ENCODE results near the gene NHEJ1.

The NHEJ1 gene

DNA sequence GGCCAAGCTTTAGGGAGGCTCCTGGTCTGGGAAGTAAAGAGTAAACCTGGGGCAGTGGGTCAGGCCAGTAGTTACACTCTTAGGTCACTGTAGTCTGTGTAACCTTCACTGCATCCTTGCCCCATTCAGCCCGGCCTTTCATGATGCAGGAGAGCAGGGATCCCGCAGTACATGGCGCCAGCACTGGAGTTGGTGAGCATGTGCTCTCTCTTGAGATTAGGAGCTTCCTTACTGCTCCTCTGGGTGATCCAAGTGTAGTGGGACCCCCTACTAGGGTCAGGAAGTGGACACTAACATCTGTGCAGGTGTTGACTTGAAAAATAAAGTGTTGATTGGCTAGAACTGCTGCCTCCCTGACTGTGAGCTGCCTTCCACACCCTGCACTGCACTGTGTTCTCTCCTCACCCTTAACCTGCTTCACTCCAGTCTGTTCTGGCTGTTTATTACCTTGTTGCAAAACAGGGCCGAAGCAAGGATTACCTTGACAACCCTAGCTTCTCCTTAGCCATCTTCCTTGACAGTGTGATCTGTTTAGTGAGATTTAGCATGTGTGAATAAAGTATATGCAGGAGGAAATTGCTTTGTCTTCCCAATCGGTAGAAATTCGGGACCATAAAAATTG, 22.6 kb upstream of the NHEJ1 start:
- in situ Hi-C loops (cut with MboI; ENCODE audit: low sequenced_read_pairs), result no loop called here

DNA sequence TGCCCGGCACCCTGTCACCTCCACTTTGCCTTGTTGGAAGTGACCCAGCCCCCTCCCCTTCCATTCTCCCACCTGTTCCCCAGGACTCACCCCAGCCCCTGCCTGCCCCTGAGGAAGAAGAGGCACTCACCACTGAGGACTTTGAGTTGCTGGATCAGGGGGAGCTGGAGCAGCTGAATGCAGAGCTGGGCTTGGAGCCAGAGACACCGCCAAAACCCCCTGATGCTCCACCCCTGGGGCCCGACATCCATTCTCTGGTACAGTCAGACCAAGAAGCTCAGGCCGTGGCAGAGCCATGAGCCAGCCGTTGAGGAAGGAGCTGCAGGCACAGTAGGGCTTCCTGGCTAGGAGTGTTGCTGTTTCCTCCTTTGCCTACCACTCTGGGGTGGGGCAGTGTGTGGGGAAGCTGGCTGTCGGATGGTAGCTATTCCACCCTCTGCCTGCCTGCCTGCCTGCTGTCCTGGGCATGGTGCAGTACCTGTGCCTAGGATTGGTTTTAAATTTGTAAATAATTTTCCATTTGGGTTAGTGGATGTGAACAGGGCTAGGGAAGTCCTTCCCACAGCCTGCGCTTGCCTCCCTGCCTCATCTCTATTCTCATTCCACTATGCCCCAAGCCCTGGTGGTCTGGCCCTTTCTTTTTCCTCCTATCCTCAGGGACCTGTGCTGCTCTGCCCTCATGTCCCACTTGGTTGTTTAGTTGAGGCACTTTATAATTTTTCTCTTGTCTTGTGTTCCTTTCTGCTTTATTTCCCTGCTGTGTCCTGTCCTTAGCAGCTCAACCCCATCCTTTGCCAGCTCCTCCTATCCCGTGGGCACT, 21.9 kb upstream of the NHEJ1 start:
- in situ Hi-C loops (cut with MboI; ENCODE audit: low sequenced_read_pairs), result no loop called here

DNA sequence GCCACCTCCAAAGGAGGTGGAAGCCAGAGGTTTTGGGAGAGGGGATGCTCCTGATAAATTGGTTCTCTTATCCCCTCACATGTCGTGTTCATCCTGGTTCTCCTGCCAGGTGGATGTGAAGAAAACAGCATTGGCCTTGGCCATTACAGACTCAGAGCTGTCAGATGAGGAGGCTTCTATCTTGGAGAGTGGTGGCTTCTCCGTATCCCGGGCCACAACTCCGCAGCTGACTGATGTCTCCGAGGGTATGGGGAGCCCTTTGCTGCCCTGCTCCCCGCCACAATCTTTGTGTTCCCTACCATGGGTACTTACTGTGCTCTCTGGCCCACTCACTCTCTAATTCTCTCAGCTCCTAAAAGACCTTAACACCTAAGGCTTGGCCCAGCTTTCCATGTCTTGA, 20.9 kb upstream of the NHEJ1 start:
- in situ Hi-C loops (cut with MboI; ENCODE audit: low sequenced_read_pairs), result no loop called here

DNA sequence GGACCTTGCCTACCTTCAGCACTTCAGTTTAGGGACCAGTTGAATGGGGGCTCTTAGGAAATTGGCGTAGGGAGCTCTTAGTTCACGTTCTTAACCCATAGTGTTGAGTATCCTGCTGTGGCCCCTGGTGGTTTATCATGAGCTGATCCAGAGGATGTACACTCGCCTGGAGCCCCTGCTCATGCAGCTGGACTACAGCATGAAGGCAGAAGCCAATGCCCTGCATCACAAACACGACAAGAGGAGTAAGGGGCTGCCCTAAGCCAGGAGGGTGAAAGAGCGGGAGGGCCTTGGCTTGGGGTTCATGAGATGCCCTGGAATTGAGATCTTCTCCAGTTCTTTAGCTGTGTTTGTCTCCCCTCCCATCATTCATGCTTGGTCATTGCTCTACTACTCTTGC, 20.3 kb upstream of the NHEJ1 start:
- in situ Hi-C loops (cut with MboI; ENCODE audit: low sequenced_read_pairs), result no loop called here

DNA sequence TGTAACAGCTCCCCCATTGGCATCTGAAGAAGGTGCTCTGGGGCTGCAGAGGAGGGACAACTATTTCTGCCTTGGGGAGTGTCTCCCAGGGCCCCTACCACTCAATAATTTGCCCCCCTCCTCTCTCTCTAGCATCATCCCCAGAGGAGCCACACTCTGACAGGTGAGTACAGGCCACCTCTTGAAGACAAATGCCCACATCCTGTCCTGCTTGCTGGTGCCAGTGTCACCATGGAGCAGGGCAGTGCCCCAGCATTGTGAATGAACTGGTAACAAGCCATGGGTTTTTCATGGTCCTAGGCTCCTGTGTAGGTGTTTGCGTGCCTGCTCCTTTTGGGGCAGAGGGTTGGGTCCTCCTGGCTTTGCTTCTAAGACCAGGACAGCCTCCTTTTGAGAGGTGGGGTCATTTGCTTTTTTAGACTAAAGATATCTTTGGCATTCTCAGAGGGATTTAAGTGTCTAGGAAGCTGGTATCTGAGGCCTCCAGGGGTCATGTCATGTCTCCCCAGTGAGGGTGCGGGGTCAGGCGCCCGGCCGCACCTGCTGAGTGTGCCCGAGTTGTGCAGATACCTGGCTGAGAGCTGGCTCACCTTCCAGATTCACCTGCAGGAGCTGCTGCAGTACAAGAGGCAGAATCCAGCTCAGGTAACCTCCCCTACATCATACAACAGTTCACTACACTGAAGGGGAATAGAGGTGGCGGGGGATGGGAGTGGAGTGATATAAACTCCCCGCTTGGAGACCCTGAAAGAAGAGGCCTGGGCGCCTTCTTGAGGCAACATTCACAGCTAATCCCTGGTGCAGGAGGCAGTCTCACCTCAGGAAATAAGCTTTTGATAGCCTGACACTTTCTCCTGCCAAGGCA, 19.2 kb upstream of the NHEJ1 start:
- in situ Hi-C loops (cut with MboI; ENCODE audit: low sequenced_read_pairs), result loop anchor here (10.0 kb wide), 1 partner anchor 115 kb away; no protein-coding TSS in a partner anchor

DNA sequence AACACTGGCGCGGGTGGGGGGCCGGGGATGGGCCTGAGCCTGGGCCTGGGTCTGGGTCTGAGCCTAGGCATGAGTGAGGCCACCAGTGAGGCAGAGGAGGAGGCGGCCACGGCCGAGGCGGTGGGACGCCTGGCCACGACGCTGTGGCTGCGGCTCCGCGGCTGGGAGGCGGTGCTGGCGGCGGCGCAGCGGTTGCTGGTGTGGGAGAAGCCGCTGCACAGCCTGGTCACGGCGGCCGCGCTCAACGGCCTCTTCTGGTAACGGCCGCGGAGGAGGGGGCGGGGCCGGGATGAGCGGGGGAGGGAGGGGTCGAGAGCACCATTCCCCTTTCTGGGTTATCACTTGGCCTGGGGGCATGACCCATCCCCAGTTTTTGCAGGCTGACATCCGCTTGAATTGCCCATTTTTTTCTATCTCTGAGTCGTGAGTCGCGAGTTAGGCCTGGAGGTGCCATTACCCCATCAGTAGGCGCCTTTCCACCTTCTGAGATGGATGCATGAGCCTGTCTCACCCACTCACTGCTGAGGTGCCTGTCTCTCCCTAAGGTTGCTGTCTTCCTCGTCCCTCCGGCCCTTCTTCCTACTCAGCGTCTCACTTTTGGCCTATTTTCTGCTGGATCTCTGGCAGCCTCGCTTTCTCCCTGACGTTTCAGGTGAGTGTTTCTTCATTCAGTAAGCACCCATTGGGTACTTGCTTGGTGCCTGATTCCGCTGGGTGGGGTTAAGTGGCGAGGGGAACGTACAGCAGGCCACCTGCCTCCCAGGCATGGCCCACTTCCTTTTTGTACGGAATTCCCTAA, 18.0 kb upstream of the NHEJ1 start:
- in situ Hi-C loops (cut with MboI; ENCODE audit: low sequenced_read_pairs), result loop anchor here (10.0 kb wide), 1 partner anchor 116 kb away; no protein-coding TSS in a partner anchor

DNA sequence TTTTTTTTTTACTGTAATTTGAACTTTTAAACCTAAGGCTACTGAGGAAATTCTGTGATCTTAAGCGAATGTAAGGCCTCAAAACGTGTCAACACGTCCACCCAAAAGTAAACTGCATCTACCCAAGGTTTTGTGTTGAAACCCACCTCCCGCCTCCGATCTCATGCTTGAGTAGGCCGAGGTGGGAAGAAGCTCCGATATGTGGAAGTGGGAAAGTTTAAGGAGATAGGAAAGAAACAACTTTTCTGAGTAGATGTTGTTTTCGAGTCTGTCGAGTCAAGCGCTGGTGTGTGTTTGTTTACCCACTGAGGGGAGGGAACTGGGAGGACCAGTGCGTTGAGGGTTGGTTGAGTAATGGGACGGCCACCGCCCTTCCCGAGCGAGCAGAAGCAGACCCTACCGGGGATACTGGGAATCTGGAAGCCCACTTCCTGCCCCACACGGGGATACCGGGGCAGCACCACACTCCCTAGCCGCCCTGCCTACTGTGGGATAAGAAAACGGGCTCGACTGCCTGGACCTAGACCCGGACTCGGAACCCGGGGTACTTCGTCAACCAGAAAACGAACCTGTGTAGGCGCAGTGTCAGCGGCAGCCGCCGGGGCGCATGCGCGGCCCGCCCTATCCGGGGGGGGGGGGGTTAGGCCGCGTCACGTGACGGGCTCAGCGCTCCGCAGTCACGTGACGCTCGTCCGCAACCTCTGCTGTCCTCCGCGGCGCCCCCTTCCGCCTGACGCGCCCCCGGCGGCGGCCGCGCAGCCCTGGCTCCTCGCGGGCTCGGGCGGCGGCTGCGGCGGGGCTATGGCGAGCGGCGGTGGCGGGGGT, 17.1 kb upstream of the NHEJ1 start, which contains the start of gene RETREG2:
RETREG2 (plus strand) TSS at position 724 of the 825 bp plus-strand sequence; CDS start at position 802, 78 bp downstream.
- in situ Hi-C loops (cut with MboI; ENCODE audit: low sequenced_read_pairs), result loop anchor here (10.0 kb wide), 1 partner anchor 117 kb away; no protein-coding TSS in a partner anchor

DNA sequence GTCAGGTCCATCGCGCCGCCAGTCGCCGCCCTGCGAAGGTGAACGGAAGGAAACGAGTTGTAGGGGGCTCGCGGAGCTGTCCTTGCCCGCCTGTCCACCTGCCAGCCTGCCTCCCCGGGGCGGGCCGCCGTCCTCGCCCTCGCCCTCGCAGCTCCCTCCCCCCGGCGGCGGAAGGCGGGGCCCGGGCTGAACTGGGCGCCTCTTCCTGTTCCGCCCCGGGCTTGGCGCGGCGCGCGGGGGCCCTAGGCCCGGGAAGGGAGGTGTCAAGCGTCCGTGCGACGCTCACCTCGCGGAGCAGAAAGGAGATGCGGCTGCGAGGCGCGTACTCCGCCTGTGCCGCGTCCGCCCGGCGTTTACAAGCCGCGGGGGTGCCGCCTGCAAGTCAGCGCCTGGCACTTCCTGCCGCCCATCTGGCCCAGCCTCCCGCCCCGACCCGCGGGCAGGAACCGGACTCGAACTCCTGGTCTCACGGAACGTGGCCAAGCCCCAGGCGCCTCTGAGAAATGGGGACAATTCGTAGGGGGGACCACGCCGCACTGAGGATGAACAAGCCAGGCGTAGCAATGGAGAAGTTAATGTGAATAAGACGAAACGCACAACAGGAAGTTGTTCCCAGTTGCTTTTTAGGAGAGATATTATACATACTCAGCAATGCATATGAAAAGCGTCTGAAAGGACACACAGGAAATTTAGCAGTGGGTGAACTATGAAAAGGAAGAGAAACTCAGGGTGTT, 16.4 kb upstream of the NHEJ1 start, which contains the start of gene CNPPD1:
CNPPD1 (minus strand) TSS at position 108 of the 734 bp plus-strand sequence; CDS start at position 11, 97 bp downstream.
- in situ Hi-C loops (cut with MboI; ENCODE audit: low sequenced_read_pairs), result loop anchor here (10.0 kb wide), 1 partner anchor 118 kb away; no protein-coding TSS in a partner anchor

DNA sequence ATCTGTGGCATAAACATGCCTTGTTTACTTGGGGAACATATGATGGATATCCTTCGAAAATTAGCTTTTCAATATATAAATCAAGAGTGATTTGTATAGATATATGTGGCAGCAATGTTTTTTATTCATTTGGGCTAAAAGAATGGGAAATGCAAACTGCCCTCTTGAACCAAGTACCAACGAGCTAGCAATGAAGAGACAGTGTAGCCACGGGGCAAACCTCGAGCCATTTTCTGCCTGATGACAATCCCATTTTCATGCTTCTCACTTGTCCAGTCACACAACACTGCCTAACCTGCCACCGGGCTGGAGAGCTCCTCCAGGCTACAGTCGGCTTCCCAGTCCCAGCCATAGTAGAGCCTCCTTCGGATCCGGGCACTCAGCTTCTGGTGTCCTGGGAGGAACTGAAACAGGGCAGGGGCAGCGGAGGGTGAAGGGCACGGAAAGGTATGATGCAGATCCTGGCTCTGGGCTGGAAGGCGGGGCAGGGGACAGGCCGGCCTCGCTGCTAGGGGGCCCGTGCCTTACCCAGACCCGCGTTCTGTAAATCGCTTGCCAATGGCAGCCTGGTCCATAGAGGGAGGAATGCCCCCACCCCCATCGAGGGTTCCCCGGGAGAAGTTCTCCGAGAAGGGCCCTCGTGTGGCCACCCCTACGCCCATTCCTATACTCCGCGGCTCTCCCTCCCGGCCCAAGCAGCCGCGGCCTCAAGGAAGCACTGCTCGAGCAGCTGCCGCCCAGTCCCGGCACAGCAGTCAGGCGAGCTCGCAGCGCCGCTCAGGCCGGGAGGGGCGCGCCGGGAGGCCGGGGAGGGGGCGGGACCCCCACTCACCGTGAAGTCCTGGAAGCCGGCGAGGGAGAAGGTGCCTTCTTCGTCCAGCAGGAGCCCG, 15.6 kb upstream of the NHEJ1 start:
- in situ Hi-C loops (cut with MboI; ENCODE audit: low sequenced_read_pairs), result loop anchor here (10.0 kb wide), 1 partner anchor 119 kb away; no protein-coding TSS in a partner anchor

DNA sequence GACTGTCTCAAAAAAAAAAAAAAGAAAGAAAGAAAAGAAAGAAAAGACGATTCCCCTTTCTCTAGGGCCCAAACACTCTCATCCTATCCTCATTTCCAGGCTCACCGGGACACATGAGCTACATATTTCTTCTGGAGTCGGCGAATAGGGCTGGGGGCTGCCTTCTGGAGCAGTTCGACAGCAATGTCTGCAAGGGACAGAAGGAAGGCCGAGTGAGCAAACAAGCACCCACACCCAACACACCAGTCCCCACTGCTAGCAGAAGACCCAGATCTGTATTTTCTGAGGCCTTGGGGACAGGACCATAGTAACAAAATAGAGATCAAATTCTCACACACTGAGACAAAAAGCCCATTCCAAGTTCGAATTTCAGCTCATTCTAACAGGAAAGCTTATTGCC, 14.9 kb upstream of the NHEJ1 start:
- in situ Hi-C loops (cut with MboI; ENCODE audit: low sequenced_read_pairs), result loop anchor here (10.0 kb wide), 1 partner anchor 119 kb away; no protein-coding TSS in a partner anchor

DNA sequence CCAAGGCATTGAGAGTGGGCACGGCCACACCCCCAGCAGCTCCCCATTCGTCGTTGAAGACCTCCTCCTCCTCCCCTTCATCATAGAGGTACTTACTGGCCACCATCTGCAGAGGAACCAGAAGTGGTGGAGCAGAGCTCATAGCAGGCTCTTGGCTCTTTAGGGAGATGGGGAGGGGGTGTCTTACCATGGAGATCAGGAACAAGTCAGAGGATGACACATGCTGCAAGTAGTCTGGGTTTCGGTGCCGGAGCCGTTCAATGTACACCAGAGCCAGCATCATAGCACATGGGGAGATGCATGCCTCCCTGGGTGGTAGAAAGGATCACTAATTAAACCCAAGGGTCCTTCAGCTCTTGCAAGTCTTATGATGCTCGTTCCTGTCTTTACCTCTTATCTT, 14.2 kb upstream of the NHEJ1 start:
- in situ Hi-C loops (cut with MboI; ENCODE audit: low sequenced_read_pairs), result loop anchor here (10.0 kb wide), 1 partner anchor 120 kb away; no protein-coding TSS in a partner anchor

DNA sequence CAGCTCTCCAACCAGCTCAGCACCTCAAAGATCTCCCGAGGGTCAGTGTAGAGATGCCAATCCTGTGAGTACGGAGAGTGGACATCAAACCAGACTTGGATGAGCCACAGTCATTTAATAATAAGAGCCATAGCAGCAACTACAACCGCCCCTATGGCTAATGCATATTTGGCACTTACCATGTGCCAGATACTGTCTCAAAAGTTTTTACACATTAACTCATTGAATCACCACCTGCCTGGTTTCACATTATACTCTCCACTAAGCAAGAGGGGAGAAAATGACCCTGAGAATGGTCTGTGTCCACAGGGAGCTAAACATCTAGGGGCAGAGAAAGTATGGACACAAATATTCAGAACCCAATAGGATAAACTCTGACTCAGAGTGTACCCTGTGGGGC, 13.5 kb upstream of the NHEJ1 start:
- in situ Hi-C loops (cut with MboI; ENCODE audit: low sequenced_read_pairs), result loop anchor here (10.0 kb wide), 1 partner anchor 121 kb away; no protein-coding TSS in a partner anchor

DNA sequence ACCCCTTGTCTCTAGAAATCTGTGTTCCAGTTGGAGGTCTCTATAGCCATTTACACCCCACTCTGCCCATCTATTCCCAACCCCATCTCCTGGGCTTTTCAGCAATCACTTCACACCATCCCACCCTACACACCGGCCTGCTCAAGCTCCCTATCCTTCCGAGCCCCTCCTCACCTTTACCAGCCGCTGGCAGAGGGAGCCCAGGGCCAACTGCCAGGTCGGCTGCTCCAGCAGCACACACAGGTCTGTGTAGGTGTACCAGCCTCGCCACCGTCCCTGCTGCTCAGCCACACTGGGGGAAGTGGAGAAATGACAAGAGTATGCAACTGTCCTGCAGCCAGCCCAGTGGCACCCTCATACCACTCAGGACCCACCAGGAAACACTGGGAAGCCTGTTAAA, 12.6 kb upstream of the NHEJ1 start:
- in situ Hi-C loops (cut with MboI; ENCODE audit: low sequenced_read_pairs), result loop anchor here (10.0 kb wide), 1 partner anchor 122 kb away; no protein-coding TSS in a partner anchor

DNA sequence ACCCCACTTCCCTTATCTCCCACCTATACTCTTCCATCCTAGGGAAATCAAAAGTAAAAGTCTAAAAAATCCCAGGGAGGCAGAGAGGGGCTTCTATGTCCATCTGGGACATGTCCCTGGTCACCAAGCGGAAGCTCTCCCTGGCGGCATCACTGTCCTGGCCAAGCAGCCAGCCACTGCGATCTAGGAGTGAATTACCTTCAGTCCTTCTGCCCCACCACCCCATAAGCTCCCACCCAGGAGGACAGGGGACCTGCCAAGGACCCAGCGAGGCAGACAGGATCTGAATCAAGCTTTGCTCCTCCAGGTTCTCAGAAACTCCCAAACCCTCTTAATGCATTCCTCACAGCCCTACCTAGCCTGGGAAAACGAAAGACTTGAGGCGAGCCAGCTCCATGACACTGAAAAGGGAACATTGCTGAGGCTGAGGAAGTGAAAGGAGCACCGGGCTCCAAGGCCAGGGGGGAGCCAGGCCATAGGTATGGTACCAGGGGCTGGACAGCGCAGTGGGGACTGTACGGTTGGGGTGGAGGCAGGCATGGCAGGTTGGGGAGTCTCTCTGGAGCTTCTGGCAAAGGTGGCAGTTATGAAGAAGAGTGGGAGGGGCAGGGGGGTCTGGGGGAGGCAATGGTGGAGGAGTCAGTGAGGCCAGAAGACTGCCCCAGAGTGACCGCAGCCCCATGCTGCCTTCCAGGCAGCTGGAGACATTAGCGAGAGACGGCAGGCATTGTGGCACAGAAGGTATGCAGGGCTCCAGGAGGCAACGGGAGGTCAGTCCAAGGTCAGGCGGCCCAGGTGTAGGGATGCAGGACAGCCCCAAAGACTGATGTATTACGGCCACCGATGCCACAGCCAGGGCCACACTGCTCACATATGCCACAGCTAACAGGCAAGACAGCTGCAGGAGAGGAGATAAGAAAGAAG, 11.9 kb upstream of the NHEJ1 start:
- in situ Hi-C loops (cut with MboI; ENCODE audit: low sequenced_read_pairs), result loop anchor here (10.0 kb wide), 1 partner anchor 122 kb away; no protein-coding TSS in a partner anchor

DNA sequence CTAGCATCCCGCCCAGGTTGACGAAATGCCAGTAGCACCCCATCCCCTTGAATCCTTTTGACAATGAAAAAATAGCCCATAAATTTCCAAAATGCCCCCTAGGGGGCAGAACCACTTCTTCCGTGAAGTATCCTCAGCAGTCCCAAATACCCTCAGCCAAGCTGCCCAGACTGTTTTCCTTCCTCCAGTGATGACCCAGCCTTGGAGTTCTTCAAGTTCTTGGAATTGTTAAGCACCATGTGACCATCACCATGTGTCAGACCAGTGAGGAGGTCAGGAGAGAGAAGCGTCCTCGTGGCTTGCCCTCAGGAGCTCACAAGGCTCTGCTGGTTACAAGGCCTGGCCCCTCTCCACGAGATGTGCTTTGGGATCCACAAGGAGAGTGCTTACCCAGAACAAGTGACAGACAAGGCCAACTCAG, 10.6 kb upstream of the NHEJ1 start:
- in situ Hi-C loops (cut with MboI; ENCODE audit: low sequenced_read_pairs), result loop anchor here (10.0 kb wide), 1 partner anchor 124 kb away; no protein-coding TSS in a partner anchor
